CD4-positive, alpha-beta T cell treated with Interleukin-21 for 1 hour (primary cell): ENCODE measurements around the gene VANGL2.
"Not testable (repeated sequence)": the region's sequence is repeated elsewhere in the genome, so short reads cannot be mapped to it uniquely, and the experiment has no call there.

Source experiments
- DNase-seq: peaks from one replicate; pipeline ENCODE4 v3.0.0-alpha.2; 2020

VANGL2 gene

DNA sequence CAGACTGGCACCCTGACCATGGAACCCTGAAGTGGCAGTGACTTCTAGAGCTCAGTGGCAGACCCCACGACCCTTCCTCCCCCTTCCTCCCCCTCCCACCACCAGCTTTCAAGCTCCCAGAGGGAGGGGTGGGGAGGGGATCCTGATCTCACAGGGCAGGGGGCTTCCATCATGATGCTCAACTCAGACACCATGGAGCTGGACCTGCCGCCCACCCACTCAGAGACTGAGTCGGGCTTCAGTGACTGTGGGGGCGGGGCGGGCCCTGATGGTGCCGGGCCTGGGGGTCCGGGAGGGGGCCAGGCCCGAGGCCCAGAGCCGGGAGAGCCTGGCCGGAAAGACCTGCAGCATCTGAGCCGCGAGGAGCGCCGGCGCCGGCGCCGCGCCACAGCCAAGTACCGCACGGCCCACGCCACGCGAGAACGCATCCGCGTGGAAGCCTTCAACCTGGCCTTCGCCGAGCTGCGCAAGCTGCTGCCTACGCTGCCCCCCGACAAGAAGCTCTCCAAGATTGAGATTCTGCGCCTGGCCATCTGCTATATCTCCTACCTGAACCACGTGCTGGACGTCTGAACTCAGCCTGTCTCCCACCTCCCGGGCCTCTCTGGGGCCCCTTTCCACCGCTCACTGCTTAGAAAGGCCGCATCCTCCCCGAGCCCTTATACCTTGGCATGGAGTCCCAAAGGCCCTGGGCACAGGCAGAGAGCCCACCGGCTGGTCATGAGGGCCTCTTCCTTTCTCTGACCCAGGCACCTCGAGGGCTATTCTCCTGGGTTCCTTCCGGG, 29.6 kb upstream of the VANGL2 start:
- no peak for DNase-seq

DNA sequence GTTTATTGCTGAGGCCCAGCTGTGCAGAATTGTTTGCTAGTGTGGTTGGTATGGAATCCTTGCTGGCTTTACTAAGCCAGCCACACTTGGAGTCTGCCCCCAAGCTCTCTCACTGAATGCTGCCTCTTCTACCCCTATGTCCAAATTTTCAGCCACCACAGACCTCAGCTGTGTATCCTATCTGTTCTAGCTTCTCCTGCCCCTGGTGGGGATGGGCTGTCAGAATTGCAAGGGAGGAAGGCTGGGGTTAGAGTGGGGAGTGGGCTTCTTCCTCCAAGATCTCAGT, 29.1 kb upstream of the VANGL2 start:
- no peak for DNase-seq

DNA sequence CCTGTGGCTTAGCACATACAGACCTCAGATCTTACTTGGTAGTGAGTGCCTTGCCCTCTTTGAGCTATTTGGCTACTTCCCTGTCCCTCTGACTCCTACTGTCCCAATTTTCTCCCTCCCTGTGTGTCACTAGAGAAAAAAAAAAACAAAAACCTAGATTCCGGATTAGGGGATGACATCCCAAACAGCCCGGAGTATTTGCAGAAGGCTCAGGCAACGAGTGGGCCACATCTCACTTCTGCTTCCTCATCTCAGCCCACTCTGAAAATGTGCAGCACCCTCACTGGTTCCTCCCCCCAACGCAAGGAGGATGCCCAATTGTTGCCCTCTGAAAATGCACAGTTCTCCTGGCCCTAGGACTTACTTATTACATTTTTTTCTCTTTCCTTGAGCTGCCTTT, 28.6 kb upstream of the VANGL2 start:
- no peak for DNase-seq

DNA sequence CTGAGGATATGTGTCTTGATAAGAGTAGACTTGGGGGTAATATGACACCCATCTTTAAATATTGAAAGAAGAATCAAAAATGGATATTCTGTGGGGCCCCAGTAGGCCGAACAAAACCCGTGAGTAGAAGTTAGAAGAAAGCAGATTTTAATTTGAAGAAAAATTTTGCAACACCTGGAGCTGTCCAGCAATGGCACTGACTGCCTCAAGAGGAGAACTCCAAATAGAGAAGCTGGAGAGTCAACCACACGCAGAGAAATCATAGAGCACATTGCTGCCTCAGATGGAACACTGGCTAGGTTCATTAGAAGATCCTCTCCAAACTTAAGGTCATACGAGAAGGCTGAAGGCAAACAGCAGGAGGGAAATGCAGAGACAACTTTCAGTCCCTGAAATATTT, 26.7 kb upstream of the VANGL2 start:
- DNase-seq = no peak

DNA sequence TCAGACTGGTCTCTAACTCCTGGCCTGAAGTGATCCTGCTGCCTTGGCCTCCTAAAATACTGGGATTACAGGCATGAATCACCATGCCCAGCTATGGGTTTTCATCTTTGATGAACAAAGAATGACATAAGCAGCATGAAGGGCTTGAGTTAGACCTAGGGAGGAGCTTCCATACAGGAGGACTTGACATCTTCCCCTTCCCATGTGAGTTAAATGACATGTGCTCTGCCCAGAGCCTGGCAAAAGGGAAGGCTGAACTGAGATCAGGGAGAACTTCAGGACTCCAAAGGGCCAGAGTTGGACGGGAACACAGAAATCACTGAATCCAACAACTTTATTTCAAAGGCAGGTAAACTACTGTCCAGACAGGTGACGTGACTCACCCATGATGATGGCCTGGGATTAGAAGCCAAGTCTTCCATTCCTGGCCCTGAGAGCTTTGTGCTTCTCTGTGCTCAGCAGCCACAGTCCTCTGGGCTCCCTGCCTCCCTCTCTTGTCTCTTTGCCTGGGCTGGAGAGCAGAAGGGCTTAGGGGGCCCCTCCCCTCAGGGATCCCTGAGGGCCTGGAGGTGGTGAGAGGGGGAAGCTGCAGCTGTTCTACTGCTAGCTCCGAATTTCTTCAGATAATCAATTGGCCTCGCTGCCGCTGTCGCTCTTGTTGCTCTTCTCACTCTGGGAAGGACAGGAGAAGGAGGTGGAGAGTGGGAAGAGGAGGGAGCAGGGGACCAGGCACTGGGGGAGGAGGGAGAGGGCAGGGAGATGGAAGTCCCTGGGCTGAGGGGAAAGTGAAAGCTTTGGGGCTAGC, 25.9 kb upstream of the VANGL2 start:
- no peak for DNase-seq

DNA sequence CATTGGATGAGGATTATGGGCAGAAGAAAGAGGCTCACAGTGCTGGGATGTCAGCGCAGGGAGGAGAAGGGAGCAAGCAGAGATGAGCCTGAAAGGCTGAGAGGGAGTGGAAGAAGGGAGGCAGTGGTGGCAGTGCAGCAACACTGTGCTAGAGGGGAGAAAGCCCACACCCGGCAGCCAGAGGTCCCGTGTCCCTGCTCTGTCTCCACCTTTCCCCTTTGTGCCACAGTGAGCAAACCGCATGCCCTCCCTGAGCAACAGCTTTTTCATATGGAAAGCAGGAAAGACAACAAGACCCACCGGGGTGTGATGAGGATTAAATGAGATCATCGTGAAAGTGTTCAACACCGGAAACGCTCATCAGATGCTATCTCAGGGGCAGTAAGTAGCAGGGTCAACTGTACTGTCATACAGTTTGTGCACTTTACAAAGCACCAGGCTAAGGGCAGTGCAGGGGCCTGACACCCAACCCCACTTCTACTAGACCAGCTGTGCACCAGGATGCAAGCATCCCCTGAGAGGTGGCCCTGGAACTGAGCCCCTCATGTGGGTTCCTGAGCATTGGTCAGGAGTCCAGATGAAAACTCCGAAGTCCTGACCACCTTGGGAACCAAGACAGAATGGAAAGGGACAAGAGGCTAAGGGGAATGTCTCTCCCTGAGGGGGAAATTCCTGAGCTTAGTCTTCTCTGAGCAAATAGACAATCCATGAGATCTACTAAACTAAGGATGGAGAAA, 24.4 kb upstream of the VANGL2 start:
- peak; percentile 5 for DNase-seq

DNA sequence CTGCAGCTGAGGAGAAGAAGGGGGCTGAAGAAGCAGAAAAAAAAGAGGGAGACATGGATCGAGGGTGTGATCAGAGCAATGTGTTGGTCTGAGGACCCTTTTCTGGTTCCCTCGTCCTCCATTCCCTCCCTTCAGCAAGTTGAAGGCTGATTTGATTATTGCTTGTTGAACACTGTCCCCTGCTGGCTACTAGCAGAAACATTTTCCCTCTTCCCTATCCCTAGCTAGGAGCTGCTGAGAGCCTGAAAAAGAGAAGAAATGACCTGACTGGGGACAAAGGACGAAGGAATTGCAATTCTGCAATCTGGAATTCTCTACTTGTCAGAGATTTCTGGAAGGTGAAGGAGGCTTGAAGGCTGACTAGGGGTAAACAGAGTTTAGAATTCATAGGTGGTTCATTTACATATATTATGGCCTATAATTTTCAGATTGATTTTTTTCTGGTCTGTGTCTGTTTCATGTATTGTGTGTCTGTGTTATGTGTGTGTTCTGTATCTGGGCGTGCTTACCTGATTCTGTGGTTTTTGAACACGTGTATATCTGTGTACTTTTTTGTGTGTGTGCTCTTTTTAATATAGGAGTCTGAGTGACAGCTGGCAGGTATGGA, 23.7 kb upstream of the VANGL2 start:
- DNase-seq = peak; percentile 62

DNA sequence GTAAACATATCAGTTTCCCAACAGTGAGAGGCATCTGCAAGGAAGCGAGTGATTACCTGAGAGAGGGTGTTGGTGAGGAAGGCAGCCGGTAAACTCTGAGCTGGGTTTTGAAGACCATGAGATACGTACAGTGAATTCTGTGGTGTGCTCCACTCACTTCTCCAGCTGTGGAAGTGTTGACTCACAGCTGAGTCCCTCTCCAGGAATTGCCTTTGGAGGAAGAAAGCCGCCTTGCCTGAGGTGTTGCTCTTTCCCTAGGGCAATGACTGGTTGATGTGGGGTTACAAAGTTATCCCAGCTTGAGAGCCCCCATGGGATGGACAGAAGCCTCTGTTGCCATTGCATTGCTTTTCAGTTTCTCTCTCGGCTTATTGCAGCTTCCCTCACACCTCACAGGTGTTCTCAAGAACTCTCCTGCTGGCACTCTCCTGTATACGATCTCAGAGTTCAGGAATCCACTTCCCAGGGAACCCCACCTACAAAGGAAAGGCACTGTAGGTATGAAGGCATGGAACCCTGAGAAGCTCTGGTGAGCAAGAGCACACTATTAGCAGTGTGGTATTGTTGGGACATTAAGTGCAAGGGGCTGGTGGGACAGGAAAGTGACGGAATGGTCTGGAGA, 22.7 kb upstream of the VANGL2 start:
- no peak for DNase-seq

DNA sequence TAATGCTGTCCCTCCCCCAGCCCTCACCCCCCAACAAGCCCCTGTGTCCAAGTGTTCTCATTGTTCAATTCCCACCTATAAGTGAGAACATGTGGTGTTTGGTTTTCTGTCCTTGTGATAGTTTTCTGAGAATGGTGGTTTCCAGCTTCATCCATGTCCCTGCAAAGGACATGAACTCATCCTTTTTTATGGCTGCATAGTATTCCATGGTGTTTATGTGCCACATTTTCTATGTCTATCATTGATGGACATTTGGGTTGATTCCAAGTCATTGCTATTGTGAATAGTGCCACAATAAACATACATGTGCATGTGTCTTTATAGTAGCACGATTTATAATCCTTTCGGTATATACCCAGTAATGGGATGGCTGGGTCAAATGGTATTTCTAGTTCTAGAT, 15.6 kb upstream of the VANGL2 start:
- not testable (repeated sequence) for DNase-seq

DNA sequence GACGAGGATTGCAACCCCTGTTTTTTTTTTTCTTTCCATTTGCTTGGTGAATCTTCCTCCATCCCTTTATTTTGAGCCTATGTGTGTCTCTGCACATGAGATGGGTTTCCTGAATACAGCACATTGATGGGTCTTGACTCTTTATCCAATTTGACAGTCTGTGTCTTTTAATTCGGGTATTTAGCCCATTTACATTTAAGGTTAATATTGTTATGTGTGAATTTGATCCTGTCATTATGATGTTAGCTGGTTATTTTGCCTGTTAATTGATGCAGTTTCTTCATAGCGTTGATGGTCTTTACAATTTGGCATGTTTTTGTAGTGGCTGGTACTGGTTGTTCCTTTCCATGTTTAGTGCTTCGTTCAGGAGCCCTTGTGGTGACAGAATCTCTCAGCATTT, 12.0 kb upstream of the VANGL2 start:
- not testable (repeated sequence) for DNase-seq

DNA sequence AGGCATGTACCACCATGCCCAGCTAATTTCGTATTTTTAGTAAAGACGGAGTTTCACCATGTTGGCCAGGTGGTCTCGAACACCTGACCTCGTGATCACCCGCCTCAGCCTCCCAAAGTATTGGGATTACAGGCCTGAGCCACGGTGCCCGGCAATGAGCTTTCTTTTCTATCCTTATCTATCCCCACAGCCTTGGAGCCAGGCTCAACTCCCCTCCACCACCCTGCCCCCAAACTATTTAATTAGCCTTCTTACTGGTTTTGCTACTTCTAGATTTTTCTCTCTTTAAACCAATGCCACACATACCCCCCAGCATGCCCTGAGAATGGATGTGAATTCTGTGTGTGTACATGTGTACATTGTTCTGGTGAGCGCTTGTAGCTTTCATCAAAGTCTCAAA, 5.7 kb upstream of the VANGL2 start:
- no peak for DNase-seq

DNA sequence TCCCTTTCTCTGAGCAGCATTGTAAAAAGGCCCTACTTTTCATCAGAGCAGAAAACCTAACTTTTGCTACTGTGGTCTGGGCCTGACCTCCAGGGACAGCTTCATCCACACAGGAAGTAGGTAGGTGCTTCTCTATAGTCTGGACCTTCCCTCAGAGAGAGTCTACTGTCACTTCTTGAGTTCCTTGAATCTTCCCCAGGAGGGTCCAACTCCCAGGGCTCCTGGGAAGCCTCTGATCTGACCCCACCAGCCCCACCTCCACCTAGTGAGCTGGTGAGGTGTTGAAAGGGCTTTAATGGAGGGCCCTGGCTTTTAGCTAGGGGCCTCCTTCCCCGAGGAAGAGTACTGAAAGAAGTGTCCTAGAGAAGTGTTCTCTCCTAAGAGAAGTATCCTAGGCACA, 2.7 kb upstream of the VANGL2 start:
- no peak for DNase-seq

DNA sequence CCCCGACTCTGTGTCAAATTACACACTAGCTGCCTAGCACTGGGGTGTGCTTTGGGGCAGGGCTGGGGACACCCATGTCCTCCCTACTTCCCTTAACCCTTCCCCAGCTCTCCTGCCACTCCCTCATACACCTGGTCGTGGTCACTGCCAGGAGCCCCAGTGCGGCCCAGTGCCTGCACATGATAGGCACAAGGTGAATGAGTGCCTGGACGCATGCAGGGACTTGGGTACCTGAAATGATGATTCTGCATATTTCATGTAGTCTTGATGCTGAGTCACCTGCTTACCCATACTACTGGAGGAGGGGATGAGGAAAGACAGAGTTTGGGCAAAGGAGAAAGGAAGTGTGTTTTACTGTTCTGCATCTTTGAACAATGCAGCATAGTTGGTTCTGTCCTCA, 1.5 kb upstream of the VANGL2 start:
- no peak for DNase-seq

DNA sequence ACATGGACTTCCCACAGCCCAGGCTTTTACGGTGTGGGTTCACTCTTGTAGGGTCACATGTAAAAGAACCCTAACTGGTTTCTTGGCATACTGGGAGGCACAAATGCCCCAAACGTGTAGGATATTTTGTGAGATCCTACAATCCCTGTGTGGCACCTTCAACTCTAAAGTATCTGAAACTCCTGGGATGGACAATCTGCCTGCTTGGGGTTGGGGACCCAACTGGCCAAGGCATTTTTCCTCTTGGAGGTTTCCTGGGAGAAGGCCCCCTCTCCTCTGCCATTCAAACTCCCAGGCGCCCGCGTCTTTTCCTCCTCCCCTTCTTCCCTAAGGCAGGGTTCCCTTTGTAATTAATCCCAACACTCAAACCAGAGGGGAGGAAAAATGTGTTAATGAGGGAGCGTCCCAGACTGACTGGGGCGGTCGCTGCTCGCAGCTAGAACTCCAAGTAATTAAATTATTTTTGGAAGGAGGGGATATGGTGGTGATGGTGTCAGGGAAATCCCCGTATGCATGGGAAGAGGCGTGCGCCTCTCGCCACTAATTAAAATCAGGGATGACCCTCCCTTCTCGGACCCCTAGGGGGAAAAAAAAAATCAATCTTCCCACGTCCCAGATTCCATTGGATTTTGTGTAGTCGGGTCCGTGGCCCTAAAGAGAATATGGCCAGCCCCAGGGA, 681 bp upstream of the VANGL2 start:
- DNase-seq = no peak

DNA sequence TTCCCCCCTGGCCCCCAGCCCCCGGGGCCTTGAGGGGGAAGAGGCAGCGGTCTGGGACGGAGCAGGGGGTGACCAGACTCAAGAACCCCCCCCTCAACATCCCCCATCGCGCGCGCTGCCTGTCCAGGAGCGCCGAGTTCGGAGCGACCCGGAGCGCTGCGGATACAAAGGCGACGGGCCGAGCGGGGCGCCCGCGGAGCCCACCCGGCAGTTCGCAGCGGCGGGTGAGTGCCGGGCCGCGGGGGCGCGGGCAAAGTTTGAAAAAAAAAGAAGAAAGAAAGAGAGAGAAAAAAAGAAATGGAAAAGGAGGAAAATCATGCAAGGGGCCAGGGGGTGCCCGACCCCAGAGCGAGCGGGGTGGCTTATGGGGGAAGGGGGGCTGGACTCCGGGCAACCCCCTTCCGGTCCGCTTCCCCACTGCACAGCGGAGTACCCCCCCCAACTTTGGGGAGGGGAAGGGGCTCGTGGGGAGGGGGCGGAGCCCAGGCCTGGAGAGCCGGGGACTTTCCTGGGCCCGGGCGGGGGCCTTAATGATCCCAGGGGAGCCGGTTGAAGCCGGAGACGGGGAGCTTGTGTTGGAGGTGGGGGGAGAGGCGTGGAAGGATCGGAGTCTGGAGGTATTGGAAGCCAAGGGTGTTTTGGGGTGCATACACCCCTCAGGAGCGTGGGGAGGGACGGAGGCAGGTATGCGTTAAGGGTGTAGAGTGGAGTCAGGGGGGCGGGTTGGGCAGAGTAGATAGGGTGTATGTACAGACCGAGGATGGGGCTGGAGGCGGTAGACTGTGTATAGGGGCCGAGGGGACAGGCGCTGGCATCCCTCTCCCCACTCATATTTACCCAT, 502 bp downstream of the VANGL2 start:
- DNase-seq = no peak

DNA sequence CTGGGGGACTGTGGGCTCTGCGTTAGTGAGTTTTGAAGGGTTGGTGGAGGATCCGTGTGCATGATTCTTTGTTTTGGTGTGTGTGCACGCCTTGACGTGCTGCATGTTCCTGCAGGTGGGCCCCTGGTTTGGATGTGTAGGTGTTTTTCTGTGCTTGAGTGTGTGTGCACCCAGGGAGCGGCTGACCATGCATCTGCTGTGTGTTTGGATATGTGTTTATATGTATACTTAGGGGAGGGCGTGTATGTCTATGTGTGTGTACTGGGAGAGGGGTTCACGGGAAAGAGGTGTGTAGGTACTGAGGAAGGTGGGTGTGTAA, 1.1 kb downstream of the VANGL2 start:
- DNase-seq = no peak

DNA sequence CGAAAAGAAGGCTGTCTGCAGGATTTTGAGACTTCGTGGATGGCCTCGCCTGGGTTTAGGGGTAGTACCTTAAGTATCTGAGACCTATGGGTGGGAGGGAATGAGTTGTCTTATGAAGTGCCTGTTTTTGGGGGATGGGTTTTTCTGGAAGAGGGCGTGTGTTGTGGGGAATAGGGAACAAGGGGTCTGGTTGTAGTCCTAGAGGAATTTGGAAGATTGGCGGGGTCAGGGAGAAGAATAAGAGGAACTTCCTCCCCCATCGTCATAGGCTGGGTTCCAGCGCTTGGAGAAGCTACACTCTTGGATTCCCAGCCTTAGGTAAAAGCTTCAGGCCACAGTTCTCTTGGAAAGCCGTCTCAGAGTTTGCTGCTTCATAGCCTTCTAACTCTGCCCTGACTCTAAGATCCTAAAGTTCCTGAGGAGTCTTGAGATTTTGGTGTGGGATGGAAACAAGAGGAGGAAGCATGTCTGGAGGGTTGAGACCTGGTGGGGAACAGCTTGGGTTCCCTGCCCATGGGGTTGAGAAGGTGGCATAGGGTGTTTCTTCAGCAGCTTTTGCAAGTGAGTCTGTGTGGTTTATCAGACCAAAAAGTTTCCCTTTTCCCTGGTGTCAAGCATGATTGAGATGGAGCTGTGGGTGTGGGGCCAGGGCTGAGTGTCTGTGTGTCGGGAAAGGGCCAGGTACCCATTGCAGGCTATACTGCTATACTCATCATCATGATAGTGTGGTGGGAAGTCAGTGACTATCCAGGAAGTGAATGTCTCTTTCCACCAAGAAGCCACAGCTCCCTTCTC, 1.8 kb downstream of the VANGL2 start:
- no peak for DNase-seq

DNA sequence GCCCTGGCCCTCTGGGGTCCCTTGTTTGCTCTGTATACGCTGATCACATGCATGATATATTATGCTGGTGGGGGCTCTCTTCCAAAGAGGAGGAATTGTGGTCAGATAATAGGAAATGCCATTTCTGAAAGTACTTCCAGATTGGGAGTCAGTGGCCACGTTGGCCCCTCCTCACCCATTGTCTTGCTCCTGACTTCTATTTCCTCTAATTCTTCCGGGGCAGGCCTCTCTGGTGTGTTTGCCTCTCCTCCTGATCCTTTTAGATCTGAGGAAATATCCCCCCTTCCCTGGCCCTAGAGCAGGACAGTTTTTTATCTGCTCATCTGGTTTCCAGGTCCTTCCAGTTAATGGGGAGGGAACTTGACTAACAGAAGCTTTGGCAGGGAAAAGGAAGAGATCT, 2.9 kb downstream of the VANGL2 start:
- DNase-seq = no peak

DNA sequence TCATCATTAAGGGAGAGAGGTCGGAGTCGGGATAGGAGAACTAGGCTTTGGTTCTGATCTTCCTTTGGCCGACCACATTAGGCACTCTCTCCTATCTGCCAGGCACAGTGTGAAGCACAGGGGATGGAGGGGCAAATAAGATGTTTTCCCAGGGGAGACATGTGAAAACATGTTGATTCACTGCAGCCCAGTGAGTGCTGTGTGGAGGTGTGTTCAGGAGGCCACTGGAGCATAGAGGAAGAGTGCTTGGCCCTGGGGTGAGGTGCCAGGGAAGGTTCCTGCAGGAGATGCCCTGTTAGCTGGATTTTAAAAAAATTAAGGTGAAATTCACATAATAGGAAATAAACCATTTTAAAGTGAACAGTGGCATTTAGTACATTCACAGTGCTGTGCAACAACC, 3.7 kb downstream of the VANGL2 start:
- no peak for DNase-seq

DNA sequence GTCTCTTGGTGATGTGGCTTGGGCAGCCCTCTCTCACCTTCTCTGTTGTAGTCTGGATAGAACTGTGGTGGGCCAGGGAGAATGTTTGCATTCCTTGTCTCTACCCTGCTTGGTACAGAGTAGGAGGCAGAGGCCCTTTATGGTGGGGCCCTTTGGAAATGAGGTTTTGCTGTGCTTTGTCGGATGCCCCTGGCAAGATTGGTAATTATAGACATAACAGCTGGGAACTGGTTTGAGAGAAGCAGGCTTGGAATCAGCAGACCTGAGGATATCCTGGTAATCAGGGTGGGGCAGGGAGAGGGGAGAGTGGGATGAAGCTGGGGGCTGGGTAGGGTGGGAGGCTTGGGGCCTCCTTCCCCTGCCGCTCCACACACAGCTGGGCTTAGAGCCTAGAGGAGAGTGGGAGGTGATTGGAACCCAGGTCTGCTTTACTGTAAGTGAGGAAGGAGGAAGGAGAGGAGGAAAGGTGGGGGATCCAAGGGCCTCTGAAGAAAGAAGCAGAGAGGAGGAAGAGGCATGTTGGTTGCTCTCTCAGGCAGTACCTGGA, 5.0 kb downstream of the VANGL2 start:
- no peak for DNase-seq
